Brain microvascular endothelial cell (primary cell): ENCODE results near the gene SOX14.

Source experiments
- DNase-seq: peaks from one replicate; pipeline ENCODE4 v3.0.0-alpha.2; 2020
- H3K27ac ChIP-seq: fragments of 250-450 bp; sonication (Bioruptor Pico); 2 replicates; pipeline ENCODE4 v1.5.1; 2020; ENCODE audit warnings: mild to moderate bottlenecking, moderate library complexity
- H3K27me3 ChIP-seq: fragments of 250-450 bp; sonication (Bioruptor Pico); replicated peaks from 2 replicates; pipeline ENCODE4 v1.5.1; 2020; ENCODE audit warnings: mild to moderate bottlenecking
- H3K36me3 ChIP-seq: fragments of 250-450 bp; sonication (Bioruptor Pico); replicated peaks from 2 replicates; pipeline ENCODE4 v1.5.1; 2020; ENCODE audit warnings: mild to moderate bottlenecking
- H3K4me3 ChIP-seq: 2 replicates; pipeline ENCODE4 v1.5.1; 2011; ENCODE audit warnings: low read depth, mild to moderate bottlenecking, control low read depth, low read length, moderate library complexity
- in situ Hi-C: cut with HindIII; loops from 2 replicates; pipeline ENCODE4 v1.10.0; 2017; ENCODE audit warnings: low sequenced_read_pairs, low pct_ligation_motif_present
- TF ChIP-seq, protein P1 (sequence below): IDR thresholded peaks from 2 replicates; pipeline ENCODE4 v1.5.1; 2011; ENCODE audit warnings: low read depth, mild to moderate bottlenecking, moderate library complexity, low read length, control low read depth, inconsistent platforms; ENCODE audit errors: missing control alignments

Gene SOX14

DNA sequence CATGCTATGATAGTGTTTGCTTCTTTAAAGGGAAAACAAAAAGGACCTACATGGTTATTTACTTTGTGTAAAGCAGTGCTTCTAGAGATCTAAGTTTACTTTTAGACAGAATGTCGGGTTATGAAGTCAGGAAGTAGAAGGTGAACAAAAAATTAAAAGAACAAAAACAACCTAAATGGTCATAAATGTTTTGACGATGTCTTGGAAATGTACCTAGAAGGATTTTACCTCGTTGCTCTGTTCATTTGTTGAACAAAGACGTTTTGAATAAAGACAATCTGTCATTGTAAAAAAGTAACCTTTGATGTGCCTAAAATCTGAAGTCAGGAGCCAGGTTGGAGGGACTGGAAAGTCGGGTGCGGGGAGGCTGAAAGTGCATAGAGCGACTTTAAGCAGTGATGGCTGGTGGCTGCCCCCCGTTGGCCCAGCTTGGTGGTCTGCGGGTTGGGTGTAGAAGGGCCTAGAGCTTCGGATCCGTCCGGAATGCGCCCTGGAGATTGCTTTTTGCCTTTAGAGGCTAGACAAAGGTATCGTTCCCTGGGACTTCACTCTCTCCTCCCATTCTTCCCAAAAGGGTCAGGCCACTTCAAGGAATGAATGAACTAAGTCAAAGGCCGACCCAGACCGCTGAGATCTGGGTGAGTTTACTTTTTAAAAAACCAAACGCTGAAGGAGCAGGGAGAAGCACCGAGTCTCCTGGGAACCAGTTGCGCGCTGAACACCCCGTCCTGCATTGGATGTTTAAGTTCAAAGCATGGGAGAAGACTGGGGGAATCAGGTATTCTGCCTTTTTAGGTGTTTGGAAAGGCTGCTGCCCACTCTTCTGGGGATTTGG, 2.1 kb downstream of the SOX14 start:
- TF ChIP-seq, protein P1, sequence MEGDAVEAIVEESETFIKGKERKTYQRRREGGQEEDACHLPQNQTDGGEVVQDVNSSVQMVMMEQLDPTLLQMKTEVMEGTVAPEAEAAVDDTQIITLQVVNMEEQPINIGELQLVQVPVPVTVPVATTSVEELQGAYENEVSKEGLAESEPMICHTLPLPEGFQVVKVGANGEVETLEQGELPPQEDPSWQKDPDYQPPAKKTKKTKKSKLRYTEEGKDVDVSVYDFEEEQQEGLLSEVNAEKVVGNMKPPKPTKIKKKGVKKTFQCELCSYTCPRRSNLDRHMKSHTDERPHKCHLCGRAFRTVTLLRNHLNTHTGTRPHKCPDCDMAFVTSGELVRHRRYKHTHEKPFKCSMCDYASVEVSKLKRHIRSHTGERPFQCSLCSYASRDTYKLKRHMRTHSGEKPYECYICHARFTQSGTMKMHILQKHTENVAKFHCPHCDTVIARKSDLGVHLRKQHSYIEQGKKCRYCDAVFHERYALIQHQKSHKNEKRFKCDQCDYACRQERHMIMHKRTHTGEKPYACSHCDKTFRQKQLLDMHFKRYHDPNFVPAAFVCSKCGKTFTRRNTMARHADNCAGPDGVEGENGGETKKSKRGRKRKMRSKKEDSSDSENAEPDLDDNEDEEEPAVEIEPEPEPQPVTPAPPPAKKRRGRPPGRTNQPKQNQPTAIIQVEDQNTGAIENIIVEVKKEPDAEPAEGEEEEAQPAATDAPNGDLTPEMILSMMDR: no peak
- H3K27me3 ChIP-seq: peaks cover 98% of the 10 kb centered on the region
- H3K36me3 ChIP-seq: no peaks in the 10 kb centered on the region
- in situ Hi-C loops: no loop called here
- no peak overlapping the region for H3K27ac ChIP-seq
- no peak for DNase-seq
- no peak overlapping the region for H3K4me3 ChIP-seq

DNA sequence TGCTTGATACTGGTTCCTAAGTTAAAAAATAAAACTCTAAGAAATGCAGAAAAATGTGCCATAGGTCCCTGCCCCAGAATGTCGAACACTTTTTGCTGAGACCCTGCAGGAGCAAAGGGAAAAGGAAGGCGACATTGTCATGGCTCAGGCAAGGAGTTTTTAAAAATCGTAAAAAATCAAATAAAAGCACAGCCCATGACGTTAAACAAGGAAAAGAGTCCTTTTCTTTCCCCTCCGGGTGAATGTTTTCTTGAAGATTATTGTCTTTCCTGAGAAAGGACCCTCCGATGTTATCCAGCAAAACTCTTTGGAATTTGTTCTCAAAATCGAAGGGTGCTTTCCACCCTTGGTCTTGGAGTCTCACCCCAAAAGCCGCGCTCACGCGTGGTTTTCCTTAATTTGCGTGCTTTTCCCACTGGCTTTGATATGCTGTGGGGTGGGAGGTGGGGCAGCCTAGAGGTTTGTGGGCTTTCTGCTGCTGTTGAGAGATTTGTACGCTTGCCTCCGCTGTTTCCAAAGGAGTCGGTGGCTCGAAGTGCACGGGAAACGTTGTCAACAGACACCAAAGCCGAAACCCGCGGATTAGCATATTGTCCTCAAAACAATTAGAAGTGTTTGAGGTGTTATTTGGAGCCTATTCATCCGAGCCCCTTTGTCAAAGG, 2.9 kb downstream of the SOX14 start:
- peaks cover 98% of the 10 kb centered on the region for H3K27me3 ChIP-seq
- H3K27ac ChIP-seq: no peak overlapping the region
- H3K4me3 ChIP-seq: no peak overlapping the region
- H3K36me3 ChIP-seq: no peaks in the 10 kb centered on the region
- in situ Hi-C loops: no loop called here
- TF ChIP-seq, protein P1: no peak
- DNase-seq: no peak

DNA sequence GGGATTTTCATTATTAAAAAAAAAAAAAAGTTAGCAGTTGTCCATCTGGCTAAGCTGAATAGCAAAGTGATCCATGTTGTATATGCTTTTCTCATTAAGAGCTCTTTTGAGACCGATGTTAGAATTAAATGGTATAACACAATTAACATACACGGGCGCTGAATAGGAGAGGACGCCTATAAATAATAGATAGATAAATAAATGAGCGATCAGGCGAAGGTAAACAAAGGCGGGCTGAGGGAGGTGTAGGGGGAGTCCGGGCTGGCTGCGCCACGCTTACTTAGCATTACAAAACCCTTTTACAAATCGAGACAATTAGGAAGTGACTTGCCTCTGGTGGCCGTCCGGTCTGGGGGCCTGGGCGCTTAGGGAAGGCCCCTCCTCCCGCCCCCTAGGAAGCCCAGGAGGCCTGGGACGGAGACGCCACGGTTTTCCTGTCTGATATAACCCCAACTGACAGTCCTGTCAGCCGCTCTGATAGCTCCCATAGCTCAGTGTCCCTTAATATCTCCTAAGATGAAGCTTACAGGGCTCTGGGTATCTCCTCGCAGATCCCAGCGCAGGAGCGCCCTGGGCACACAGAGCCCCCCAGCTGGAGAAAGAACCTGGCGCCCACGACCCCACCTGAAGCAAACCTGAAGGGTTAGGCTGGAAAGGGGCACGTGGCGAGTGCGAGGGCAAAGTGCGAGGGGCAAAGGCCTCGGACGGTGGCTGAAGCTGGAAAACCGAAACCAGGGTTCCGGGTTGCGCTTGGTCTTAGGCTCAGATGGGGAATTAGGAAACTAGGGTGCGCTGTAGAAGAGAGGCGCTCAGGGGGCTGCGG, 3.6 kb downstream of the SOX14 start:
- no peaks in the 10 kb centered on the region for H3K36me3 ChIP-seq
- H3K4me3 ChIP-seq: peak overlapping the region; percentile 9
- H3K27ac ChIP-seq: no peak overlapping the region
- in situ Hi-C loops: no loop called here
- peaks cover 98% of the 10 kb centered on the region for H3K27me3 ChIP-seq
- TF ChIP-seq, protein P1: no peak
- no peak for DNase-seq

DNA sequence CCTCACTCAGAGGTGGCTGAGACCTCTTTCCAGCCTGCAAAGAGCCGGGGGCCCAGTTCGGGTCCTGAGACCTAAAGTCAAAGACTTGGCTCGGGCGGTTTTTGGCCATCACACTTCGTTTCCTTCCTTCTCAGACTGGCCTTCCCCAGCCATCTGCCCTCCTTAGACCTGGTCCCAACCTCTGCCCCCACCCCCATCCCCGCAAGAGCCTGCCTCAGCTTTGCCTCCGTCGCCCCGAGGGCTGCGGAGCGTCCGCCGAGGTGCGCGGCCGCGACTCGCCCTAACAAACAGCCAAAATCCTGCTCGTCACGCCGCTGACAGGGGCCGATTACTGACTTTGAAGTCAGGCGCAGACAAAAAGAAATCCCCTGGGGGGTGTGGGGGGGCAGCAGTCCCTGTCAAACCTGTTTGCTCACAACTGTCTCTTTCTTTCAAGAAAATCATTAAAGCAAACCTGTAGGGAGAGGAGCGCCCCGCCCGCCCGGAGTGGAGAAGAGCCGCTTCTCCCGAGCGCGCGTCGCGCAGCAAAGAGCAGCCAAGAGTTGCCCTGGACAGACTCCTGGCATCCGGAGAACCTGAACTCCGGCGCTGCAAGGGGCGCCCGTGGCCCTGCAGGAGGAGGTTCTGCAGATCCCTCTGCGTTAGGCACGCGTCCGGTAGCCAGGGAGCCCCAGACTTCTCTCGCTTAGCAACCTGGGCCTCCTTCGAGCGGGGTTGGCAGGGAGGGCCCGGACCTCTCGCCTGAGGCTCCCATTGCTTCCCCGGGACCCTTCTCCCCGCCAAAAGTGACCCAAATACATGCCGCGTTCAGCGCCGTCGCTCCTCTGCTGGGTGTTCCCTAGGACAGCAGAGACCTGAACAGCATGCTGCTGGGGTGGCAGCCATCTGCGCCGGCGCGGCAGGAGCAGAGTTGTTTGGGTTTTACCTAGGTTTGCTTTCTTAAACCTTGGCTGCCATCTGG, 4.5 kb downstream of the SOX14 start:
- Histone ChIP-seq H3K36me3 (no peaks in the 10 kb centered on the region), H3K4me3 (peak overlapping the region; percentile 9), H3K27ac (no peak overlapping the region), H3K27me3 (peaks cover 93% of the 10 kb centered on the region)
- in situ Hi-C loops: no loop called here
- DNase-seq: no peak
- TF ChIP-seq, protein P1: no peak
